ENCODE results near the gene L3MBTL2.

The L3MBTL2 gene

DNA sequence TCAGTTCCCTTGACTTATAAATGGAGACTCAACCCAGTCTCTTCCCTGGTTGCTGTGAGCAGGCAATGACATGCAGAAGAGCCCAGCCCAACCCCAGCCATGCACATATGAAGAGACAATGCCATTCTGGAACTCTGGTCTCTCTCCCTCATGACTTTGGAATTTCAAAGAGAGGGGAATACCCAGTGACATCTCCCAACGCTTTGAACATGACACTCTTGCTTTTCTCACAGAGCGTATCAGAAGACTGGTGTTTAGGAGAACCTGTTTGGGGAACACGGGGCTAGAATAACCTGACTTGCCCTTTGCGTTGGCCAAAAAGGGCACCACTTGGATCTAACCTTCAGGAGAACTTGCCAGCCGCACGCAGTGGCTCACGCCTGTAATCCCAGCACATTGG, 68.0 kb downstream of the L3MBTL2 start:
- no peak for DNase-seq (ENCODE audit: low read depth)

DNA sequence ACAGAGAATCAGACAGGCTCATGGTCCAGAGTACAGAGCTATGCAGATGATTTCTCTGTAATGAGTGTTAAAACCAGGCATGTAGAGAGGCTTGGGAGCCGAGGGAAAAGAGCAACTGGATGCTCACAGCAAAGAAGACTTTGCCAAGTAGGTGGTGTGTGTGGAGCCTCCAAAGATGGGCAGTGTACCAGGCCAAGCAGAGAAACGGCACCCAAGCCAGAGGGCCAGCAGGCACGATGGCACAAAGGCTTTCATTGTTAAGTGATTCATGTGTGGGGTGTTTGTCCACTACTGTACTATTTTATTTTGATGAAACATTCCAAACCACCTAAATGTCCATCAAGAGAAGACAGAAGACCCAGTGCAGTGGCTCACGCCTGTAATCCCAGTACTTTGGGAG, 69.7 kb downstream of the L3MBTL2 start:
- DNase-seq (ENCODE audit: low read depth) = no peak

DNA sequence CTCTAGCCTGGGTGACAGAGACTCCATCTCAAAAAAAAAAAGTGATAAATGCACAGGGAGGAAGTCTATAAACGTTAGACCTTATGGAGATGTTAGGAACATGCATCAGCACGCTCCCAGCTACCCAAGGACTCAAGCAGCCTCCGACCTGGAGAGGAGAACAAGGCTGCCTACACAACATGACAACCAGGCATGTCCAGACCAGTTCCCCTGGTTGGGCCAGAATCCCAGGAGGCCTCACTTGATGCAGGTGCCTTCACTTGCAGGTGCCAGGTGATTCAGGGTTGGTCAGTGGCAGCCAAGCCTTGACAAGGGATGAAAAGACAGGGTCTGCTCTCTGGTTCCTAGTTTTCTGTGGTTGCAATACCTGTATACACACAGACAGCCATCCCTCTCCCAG, 75.0 kb downstream of the L3MBTL2 start:
- no peak for DNase-seq (ENCODE audit: low read depth)

DNA sequence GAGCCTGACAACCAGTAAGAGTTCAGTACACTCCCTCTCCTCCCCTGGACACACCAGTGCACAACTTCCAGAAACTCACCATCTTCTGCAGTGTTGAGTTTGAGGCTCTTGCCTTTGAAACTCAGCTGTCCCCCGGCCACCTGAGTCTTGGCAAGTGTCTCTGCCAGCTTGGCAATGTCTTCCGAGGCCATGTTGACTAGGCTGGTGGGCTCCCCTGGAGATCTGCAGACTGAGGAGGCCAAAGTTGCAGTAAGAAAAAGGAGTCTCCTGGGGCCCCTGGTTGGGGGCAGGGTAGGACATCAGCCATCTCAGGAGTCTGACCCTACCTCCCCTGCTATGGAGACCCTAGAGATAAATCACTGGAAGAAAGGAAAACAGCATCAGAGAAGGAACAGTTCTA, 75.7 kb downstream of the L3MBTL2 start:
- DNase-seq (ENCODE audit: low read depth) = no peak

All from T follicular helper cell (primary cell).